Ramos (cell line): ENCODE measurements around the gene CPA5.

Source experiments
- in situ Hi-C: fragments of 300-500 bp; cut with MboI; formaldehyde crosslinking; loops from one replicate; pipeline ENCODE4 v1.14.3; 2022; ENCODE audit warnings: low sequenced_read_pairs; ENCODE audit not compliant: unreplicated experiment

The CPA5 gene

GRCh38 chr7:130329681-130330080 is 14.9 kb upstream of the CPA5 start:
- in situ Hi-C loops: no loop called here

- in situ Hi-C loops: no loop called here
Measured at GRCh38 chr7:130332259-130333053, 12.2 kb upstream of the CPA5 start.

- in situ Hi-C loops: no loop called here
Measured at GRCh38 chr7:130333832-130334231, 10.8 kb upstream of the CPA5 start.

GRCh38 chr7:130334274-130334673 is 10.3 kb upstream of the CPA5 start:
- in situ Hi-C loops: no loop called here

GRCh38 chr7:130337410-130337971 is 7.1 kb upstream of the CPA5 start:
- in situ Hi-C loops: no loop called here

GRCh38 chr7:130338233-130338632 is 6.4 kb upstream of the CPA5 start:
- in situ Hi-C loops: no loop called here

GRCh38 chr7:130341882-130342281 is 2.7 kb upstream of the CPA5 start:
- in situ Hi-C loops: no loop called here

GRCh38 chr7:130342701-130343380 is 1.8 kb upstream of the CPA5 start:
- in situ Hi-C loops: no loop called here

GRCh38 chr7:130345136-130345535 is 520 bp downstream of the CPA5 start:
- in situ Hi-C loops: no loop called here

GRCh38 chr7:130345725-130346124 is 1.1 kb downstream of the CPA5 start:
- in situ Hi-C loops: no loop called here

GRCh38 chr7:130346177-130346905 is 1.7 kb downstream of the CPA5 start:
- in situ Hi-C loops: no loop called here

- in situ Hi-C loops: no loop called here
Measured at GRCh38 chr7:130346941-130347340, 2.3 kb downstream of the CPA5 start.

- in situ Hi-C loops: no loop called here
Measured at GRCh38 chr7:130349911-130350782, 5.5 kb downstream of the CPA5 start.

GRCh38 chr7:130350945-130351790 is 6.6 kb downstream of the CPA5 start:
- in situ Hi-C loops: no loop called here

- in situ Hi-C loops: no loop called here
Measured at GRCh38 chr7:130351791-130352090, 7.1 kb downstream of the CPA5 start.

- in situ Hi-C loops: no loop called here
Measured at GRCh38 chr7:130352194-130353074, 7.8 kb downstream of the CPA5 start.

- in situ Hi-C loops: no loop called here
Measured at GRCh38 chr7:130353196-130353595, 8.6 kb downstream of the CPA5 start.
